Stimulated activated CD4-positive, alpha-beta T cell treated with anti-CD3 and anti-CD28 coated beads, Interleukin-2, amount 100 ng/mL, for 24 hours (primary cell): ENCODE data around the gene PRODH2.
"Not testable (repeated sequence)": the region's sequence is repeated elsewhere in the genome, so short reads cannot be mapped to it uniquely, and the experiment has no call there.

ENCODE experiments used
- DNase-seq, 2 donors: peaks; one replicate each; pipeline ENCODE4 v3.0.0-alpha.2; 2020

The PRODH2 gene

GRCh38 chr19:35777961-35778360 is 34.7 kb downstream of the PRODH2 start:
- DNase-seq = no peak

- DNase-seq = no peak
Observed at GRCh38 chr19:35777086-35777841, 35.4 kb downstream of the PRODH2 start.

GRCh38 chr19:35776102-35776788 is 36.4 kb downstream of the PRODH2 start:
- no peak for DNase-seq

- DNase-seq = peak; percentile 99 to 100
Observed at GRCh38 chr19:35775298-35776101, 37.1 kb downstream of the PRODH2 start, which contains the start of gene ARHGAP33. ARHGAP33 (plus strand) TSS chr19:35775564; CDS start chr19:35775659, 95 bp downstream.

- DNase-seq = no peak
Observed at GRCh38 chr19:35775046-35775297, 37.7 kb downstream of the PRODH2 start.

GRCh38 chr19:35774274-35775045 is 38.2 kb downstream of the PRODH2 start:
- no peak for DNase-seq

- no peak for DNase-seq
Observed at GRCh38 chr19:35773020-35773806, 39.4 kb downstream of the PRODH2 start.

GRCh38 chr19:35772362-35772761 is 40.3 kb downstream of the PRODH2 start:
- DNase-seq = not testable (repeated sequence)

- DNase-seq = no peak
Observed at GRCh38 chr19:35768082-35768421, 44.6 kb downstream of the PRODH2 start.

GRCh38 chr19:35767288-35768081 is 45.2 kb downstream of the PRODH2 start:
- DNase-seq = no peak

- no peak for DNase-seq
Observed at GRCh38 chr19:35766571-35767104, 46.0 kb downstream of the PRODH2 start.

- DNase-seq = no peak
Observed at GRCh38 chr19:35764432-35765315, 48.0 kb downstream of the PRODH2 start.

GRCh38 chr19:35760711-35761349 is 51.8 kb downstream of the PRODH2 start:
- no peak for DNase-seq

GRCh38 chr19:35759697-35760096 is 52.9 kb downstream of the PRODH2 start:
- no peak for DNase-seq

GRCh38 chr19:35757749-35758608 is 54.7 kb downstream of the PRODH2 start, which contains the start of gene PROSER3:
PROSER3 (plus strand) TSS chr19:35758176; CDS start chr19:35758216, 40 bp downstream.
- peak; percentile 97 to 98 for DNase-seq

GRCh38 chr19:35757231-35757748 is 55.4 kb downstream of the PRODH2 start:
- peak; percentile 42 to 46 for DNase-seq

GRCh38 chr19:35756377-35757230 is 56.0 kb downstream of the PRODH2 start, which contains the start of gene HSPB6:
HSPB6 (minus strand) TSS chr19:35757029; CDS start chr19:35757008, 21 bp downstream.
- DNase-seq = no peak
